Prostate gland (tissue), 2 donors: Measurements from ENCODE around the gene TRPV6. TPM values are rescaled to one million over a fixed set of nuclear protein-coding genes. Genes with fewer than 3 reads are reported as not detected.

Experiments used
- DNase-seq: peaks from one replicate; pipeline ENCODE4 v3.0.0-alpha.2; 2019; ENCODE audit warnings: low spot score
- H3K27ac ChIP-seq, 2 donors: fragments of 200-600 bp; sonication (generic); 2 replicates each; pipeline ENCODE4 v1.5.1; 2017 to 2019
- H3K27me3 ChIP-seq: fragments of 200-600 bp; sonication (generic); replicated peaks from 2 replicates; pipeline ENCODE4 v1.5.1; 2019; ENCODE audit not compliant: insufficient read depth
- H3K36me3 ChIP-seq, 2 donors: fragments of 200-600 bp; sonication (generic); 1 replicate in 1 of 2; 2 replicates in 1 of 2; pipeline versions ENCODE4 v1.5.1 to v1.8.1; 2017 to 2019
- H3K4me1 ChIP-seq: fragments of 200-600 bp; sonication (generic); replicated peaks from 2 replicates; pipeline ENCODE4 v1.5.1; 2019
- H3K4me3 ChIP-seq, 2 donors: fragments of 200-600 bp; sonication (generic); 2 replicates each; pipeline ENCODE4 v1.5.1; 2017 to 2019
- H3K9me3 ChIP-seq: fragments of 200-600 bp; sonication (generic); 2 replicates; pipeline ENCODE4 v1.5.1; 2017
- POLR2A ChIP-seq: fragments of 450-650 bp; IDR thresholded peaks from one replicate; pipeline ENCODE4 v1.6.1; 2016; ENCODE audit warnings: antibody characterized with exemption, mild to moderate bottlenecking
- POLR2AphosphoS5 ChIP-seq: sonication (generic); formaldehyde crosslinking; IDR thresholded peaks from one replicate; pipeline ENCODE4 v1.6.1; 2017; ENCODE audit warnings: antibody characterized with exemption
- WGBS: methylation state at CpG from one replicate; pipeline ENCODE4 v1.1.5; 2018; 5-methylcytosine and 5-hydroxymethylcytosine counted together
- intact Hi-C: fragments of 100-400 bp; cut with DNase I; formaldehyde crosslinking; loops from one replicate; pipeline ENCODE4 v1.14.2; 2022
- total RNA-seq, 2 donors: library from RNA; depleted of rRNA; stranded (reverse); fragments of >200 nt; gene quantifications; one replicate each; pipeline ENCODE4 v1.1.0, GENCODE V29; 2016
- TF ChIP-seq, protein P1 (sequence below), 4 experiments: fragments of 200-600 bp in 2 of 4; fragments of 450-650 bp in 2 of 4; sonication (generic) in 2 of 4; IDR thresholded peaks; 1 replicate in 3 of 4; 2 replicates in 1 of 4; pipeline ENCODE4 v1.5.1; 2016 to 2019; ENCODE audit warnings: antibody characterized with exemption in 4 of 4, mild to moderate bottlenecking in 2 of 4, moderate library complexity in 2 of 4

The TRPV6 gene
- total RNA-seq, 2 donors from 2014 or later: 47.0 to 82.0 TPM

DNA sequence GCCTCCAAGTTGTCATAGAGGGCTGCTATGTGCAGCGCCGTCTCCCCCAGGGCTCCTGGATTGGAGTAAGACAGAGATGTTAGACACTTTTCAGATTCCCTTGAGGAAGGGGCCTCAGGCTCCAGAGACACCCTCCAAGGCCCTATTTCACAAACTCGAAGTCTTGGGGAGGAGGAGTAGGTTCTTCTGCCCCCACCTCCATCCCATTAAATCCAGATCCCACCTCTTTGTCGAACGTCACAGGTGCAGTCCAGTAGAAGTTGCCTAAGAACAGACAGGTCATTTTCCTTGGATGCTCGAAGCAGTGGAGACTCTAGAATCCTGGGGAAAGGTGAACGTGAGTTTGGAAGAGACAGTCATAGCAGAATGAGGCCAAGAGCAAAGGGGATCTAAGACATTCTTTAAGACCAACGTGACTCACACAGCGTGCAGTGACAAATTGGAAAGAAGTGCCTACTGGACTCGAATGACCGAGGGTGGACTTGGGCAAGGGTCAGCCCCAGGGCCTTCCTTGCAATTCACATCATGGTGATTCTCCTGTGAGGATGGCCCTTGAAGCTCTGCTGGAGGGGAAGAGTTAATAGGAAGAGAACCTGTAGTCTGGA lies 44.7 kb upstream of the TRPV6 start:
- intact Hi-C loops: no loop called here

DNA sequence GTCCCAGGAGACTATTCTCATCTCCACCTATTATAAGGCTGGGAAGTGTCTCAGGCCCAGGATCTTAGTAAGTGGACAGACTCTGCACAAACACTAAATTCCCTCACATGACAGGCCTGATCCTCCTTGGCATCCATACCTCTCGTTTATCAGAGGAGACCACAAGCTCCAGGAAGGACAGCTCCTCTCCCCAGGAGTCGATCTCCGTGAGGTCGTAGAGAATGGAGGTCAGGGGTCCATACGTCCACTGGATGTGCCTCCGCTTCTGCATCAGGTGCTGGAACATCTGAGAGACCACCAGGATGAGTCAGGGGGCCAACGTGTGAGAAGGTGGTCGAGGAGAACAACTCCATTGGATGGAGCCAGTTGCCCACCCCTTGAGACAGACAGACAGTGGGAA lies 42.4 kb upstream of the TRPV6 start:
- no peaks in the 10 kb centered on the region for H3K36me3 ChIP-seq
- 79% methylated on average over 8 of the region's 8 CpGs for WGBS
- TF ChIP-seq, protein P1, sequence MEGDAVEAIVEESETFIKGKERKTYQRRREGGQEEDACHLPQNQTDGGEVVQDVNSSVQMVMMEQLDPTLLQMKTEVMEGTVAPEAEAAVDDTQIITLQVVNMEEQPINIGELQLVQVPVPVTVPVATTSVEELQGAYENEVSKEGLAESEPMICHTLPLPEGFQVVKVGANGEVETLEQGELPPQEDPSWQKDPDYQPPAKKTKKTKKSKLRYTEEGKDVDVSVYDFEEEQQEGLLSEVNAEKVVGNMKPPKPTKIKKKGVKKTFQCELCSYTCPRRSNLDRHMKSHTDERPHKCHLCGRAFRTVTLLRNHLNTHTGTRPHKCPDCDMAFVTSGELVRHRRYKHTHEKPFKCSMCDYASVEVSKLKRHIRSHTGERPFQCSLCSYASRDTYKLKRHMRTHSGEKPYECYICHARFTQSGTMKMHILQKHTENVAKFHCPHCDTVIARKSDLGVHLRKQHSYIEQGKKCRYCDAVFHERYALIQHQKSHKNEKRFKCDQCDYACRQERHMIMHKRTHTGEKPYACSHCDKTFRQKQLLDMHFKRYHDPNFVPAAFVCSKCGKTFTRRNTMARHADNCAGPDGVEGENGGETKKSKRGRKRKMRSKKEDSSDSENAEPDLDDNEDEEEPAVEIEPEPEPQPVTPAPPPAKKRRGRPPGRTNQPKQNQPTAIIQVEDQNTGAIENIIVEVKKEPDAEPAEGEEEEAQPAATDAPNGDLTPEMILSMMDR (IDR thresholded peaks at IDR 0.05): no peak
- no peaks in the 10 kb centered on the region for H3K27me3 ChIP-seq
- no peak for DNase-seq
- H3K4me1 ChIP-seq: no peaks in the 10 kb centered on the region
- intact Hi-C loops: no loop called here
- no peak overlapping the region for H3K4me3 ChIP-seq
- H3K9me3 ChIP-seq: no peaks in the 10 kb centered on the region
- peak overlapping the region in 1 of 2 donors; percentile 62 for H3K27ac ChIP-seq

More for the DNA sequence above, 44.7 kb upstream of the TRPV6 start:
- no peak for DNase-seq
- WGBS: 87% methylated on average over 11 of the region's 11 CpGs
- H3K27ac ChIP-seq: no peak overlapping the region
- no peaks in the 10 kb centered on the region for H3K27me3 ChIP-seq
- H3K4me3 ChIP-seq: no peak overlapping the region
- H3K4me1 ChIP-seq: no peaks in the 10 kb centered on the region
- no peaks in the 10 kb centered on the region for H3K9me3 ChIP-seq
- TF ChIP-seq, protein P1 (IDR thresholded peaks at IDR 0.05): no peak
- TF ChIP-seq POLR2A: no peak
- no peak for TF ChIP-seq POLR2AphosphoS5
- H3K36me3 ChIP-seq: no peaks in the 10 kb centered on the region

DNA sequence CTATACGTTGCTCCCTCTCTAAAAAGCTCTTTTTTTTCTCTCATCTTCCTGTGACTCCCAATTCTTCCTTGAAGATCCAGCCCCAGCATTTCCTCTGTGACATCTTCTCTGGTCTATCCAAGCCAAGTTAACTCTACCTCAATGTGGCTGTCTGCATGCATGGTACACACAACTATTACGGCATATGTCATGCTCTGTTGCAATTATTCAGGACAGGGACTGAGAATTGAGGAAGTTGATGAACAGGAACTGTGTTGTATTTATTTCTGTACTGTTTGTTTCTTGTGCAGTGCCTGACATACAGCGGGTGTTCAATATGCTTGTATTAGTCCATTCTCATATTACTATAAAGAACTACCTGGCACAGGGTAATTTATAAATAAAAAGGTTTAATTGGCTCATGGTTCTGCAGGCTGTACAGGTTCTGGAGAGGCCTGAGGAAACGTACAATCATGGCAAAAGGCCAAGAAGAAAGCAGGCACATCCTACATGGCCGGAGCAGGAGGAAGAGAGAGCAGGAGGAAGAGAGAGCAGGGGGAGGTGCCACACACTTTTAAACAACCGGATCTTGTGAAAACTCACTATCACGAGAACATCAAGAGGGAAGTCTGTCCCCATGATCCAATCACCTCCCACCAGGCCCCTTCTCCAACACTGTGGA lies 41.7 kb upstream of the TRPV6 start:
- no peaks in the 10 kb centered on the region for H3K4me1 ChIP-seq
- peak; percentile 63 for DNase-seq
- H3K27me3 ChIP-seq: no peaks in the 10 kb centered on the region
- no peaks in the 10 kb centered on the region for H3K36me3 ChIP-seq
- H3K9me3 ChIP-seq: no peaks in the 10 kb centered on the region
- 46% methylated on average over 7 of the region's 7 CpGs for WGBS
- no peak overlapping the region for H3K4me3 ChIP-seq
- intact Hi-C loops: no loop called here
- TF ChIP-seq POLR2AphosphoS5: peak; percentile 77
- TF ChIP-seq, protein P1 (IDR thresholded peaks at IDR 0.05): no peak
- TF ChIP-seq POLR2A: no peak
- peak overlapping the region in 1 of 2 donors; percentile 62 for H3K27ac ChIP-seq

DNA sequence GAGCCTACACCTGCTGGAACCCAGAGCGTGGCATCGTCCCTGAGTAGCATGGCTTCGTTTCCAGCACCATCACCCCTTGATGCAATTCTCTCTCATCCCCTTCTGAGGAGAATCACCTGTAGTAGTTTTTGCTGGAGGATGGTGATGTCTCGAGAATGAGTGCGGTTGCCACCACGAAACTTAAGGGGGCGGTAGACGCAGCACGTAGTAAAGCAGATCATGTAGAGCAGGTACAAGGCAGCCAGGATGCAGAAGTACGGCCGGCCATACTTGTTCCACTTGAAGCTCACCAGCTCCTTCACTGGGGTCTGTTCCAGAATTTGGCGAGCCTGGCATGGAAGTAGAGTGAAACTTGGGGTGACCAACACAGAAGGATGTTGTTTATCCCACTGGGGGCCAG lies 39.9 kb upstream of the TRPV6 start:
- no peaks in the 10 kb centered on the region for H3K4me1 ChIP-seq
- no peaks in the 10 kb centered on the region for H3K27me3 ChIP-seq
- TF ChIP-seq POLR2AphosphoS5 (no peak), POLR2A (no peak)
- TF ChIP-seq, protein P1 (IDR thresholded peaks at IDR 0.05): no peak
- H3K9me3 ChIP-seq: no peaks in the 10 kb centered on the region
- no peak overlapping the region for H3K4me3 ChIP-seq
- no peak overlapping the region for H3K27ac ChIP-seq
- intact Hi-C loops: no loop called here
- 72% methylated on average over 12 of the region's 12 CpGs for WGBS
- H3K36me3 ChIP-seq: no peaks in the 10 kb centered on the region
- DNase-seq: no peak

DNA sequence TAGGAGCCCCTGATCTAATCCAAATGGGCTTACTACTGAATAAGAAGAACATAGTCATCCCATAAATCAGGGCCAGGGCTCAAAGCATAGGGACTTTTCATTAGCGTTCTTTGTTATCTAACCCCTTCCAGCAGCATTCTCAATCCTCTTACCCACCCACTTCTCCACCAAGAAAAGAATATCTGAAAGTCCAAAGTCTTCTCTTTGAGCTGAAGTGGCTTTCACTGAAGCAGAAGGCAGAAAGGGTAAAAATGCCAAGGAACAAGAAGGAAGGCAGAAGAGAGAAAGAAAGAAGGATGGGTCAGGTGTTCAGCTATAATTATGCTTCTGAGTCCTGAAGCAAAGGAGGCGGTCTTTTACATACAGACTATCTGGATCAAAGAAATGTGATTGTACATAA lies 37.8 kb upstream of the TRPV6 start:
- DNase-seq: no peak
- intact Hi-C loops: no loop called here
- Histone ChIP-seq H3K27ac (no peak overlapping the region), H3K36me3 (no peaks in the 10 kb centered on the region), H3K27me3 (no peaks in the 10 kb centered on the region), H3K9me3 (no peaks in the 10 kb centered on the region), H3K4me1 (no peaks in the 10 kb centered on the region), H3K4me3 (no peak overlapping the region)
- TF ChIP-seq POLR2A (no peak), POLR2AphosphoS5 (no peak)
- TF ChIP-seq, protein P1 (IDR thresholded peaks at IDR 0.05): no peak
- WGBS: 48% methylated on average over 2 of the region's 2 CpGs
